Kidney (tissue), 22 donors: Measurements from ENCODE around the gene OR8K1. TPM values are rescaled to one million over a fixed set of nuclear protein-coding genes. Genes with fewer than 3 reads are reported as not detected.

Experiments
- DNase-seq, 5 donors: peaks; one replicate each; pipeline ENCODE4 v3.0.0-alpha.2; 2013 to 2020
- FAIRE-seq: peaks from 2 replicates; lab custom pipeline; 2012; peaks lifted over from hg19 to GRCh38; lab: Jason Lieb, UNC
- H3K27ac ChIP-seq, 2 donors: one replicate each; pipeline ENCODE4 v1.7.0; 2013; ENCODE audit warnings: low read depth in 2 of 2, low read length in 2 of 2, inconsistent platforms in 1 of 2
- H3K27me3 ChIP-seq: one replicate; pipeline ENCODE4 v1.7.1; 2013; ENCODE audit warnings: low read length, inconsistent platforms; ENCODE audit not compliant: control insufficient read depth, insufficient read depth
- H3K36me3 ChIP-seq, 3 donors: one replicate each; pipeline versions ENCODE4 v1.7.0 to v1.7.1; 2013; ENCODE audit warnings: low read length in 3 of 3, control low read depth in 1 of 3, inconsistent platforms in 1 of 3; ENCODE audit not compliant: insufficient read depth in 3 of 3, control insufficient read depth in 2 of 3
- H3K4me1 ChIP-seq, 3 donors: one replicate each; pipeline versions ENCODE4 v1.7.0 to v1.7.1; 2013; ENCODE audit warnings: low read length in 3 of 3, inconsistent platforms in 1 of 3, low read depth in 1 of 3; ENCODE audit not compliant: control insufficient read depth in 2 of 3, insufficient read depth in 2 of 3
- H3K4me3 ChIP-seq, 3 donors: one replicate each; pipeline versions ENCODE4 v1.7.0 to v1.8.1; 2013; ENCODE audit warnings: low read length in 3 of 3, control low read depth in 1 of 3, inconsistent platforms in 1 of 3
- H3K9ac ChIP-seq, 3 donors: one replicate each; pipeline versions ENCODE4 v1.7.0 to v1.7.1; 2013; ENCODE audit warnings: low read length in 3 of 3, control low read depth in 1 of 3, inconsistent platforms in 1 of 3
- H3K9me3 ChIP-seq, 3 donors: one replicate each; pipeline versions ENCODE4 v1.7.0 to v1.7.1; 2013; ENCODE audit warnings: low read length in 3 of 3, control low read depth in 1 of 3, inconsistent platforms in 1 of 3; ENCODE audit not compliant: control insufficient read depth in 2 of 3, insufficient read depth in 1 of 3
- intact Hi-C: fragments of 100-400 bp; cut with DNase I; formaldehyde crosslinking; loops from one replicate; pipeline ENCODE4 v1.11.1; 2022
- long read RNA-seq, 10 donors: library from polyadenylated mRNA in 1 of 10; unstranded in 1 of 10; transcript quantifications; one replicate each; pipeline ENCODE4 v2.0.0 and lab custom pipeline, GENCODE V29; 2021 to 2026
- polyA plus RNA-seq: library from polyadenylated mRNA; stranded (reverse); fragments of 350-450 nt; fragmentation: Illumina TruSeq; extraction: RNeasy Lipid Tissue Mini Kit (QIAGEN cat#74804); gene quantifications from one replicate; pipeline ENCODE4 v1.2.3, GENCODE V29; 2014; ENCODE audit warnings: low read depth, low replicate concordance; ENCODE audit not compliant: insufficient read depth
- total RNA-seq: library from RNA; stranded (reverse); fragmentation: NEBNext Ultra II Directional; extraction: Animal tissue kit (Norgen Biotek cat#: 25700); gene quantifications from one replicate; pipeline ENCODE4 v1.2.1, GENCODE V29; 2021
- TF ChIP-seq, protein P1 (sequence below): IDR thresholded peaks from 3 replicates; pipeline ENCODE4 v1.5.1; 2012; ENCODE audit warnings: mild to moderate bottlenecking, moderate library complexity, borderline replicate concordance; ENCODE audit not compliant: insufficient read depth; ENCODE audit errors: extremely low read depth
- donor health status: control.
- donor health status: control.
- donor health status: control.
- donor health status: control.
- donor health status: control.
- donor health status: DM: yes; HTN: yes; CAD: no.
- donor health status: Normal renal cell carcinoma (clear cell type).

The OR8K1 gene
- not detected for total RNA-seq
- not detected for polyA plus RNA-seq
- long read RNA-seq, donor 1 = 0 reads
- long read RNA-seq, donor 2 = 0 reads
- long read RNA-seq, donor 3 = 0 reads
- long read RNA-seq, donor 4 = 0 reads
- long read RNA-seq, donor 5 = 0 reads
- long read RNA-seq, donor 6 = 0 reads
- long read RNA-seq, donor 7 = 0 reads
- long read RNA-seq, donor 8 = 0 reads
- long read RNA-seq, donor 9 = 0 reads
- long read RNA-seq, donor 10 = 0 reads

DNA sequence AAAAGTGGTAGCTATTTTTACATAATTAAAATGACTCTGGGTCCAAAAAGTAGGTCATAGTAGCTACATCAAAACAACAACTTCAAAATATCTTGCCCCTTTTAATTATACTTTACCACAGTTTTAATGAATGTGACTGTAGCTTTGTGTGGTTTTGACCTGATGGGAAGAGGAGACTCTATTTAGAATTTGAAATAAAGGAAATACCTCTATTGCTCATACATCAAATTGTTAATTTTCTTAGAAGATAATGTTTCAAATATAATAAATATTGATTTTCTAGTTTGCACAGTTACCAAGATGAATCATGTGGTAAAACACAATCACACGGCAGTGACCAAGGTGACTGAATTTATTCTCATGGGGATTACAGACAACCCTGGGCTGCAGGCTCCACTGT is at the start of gene OR8K1:
TSS of gene OR8K1 (plus strand) at position 301 of the 400 bp plus-strand sequence. CDS start at position 301, 0 bp downstream.
- Histone ChIP-seq H3K9me3 (no peaks in the 10 kb centered on the region), H3K9ac (no peak within 1 kb of the TSS), H3K27me3 (no peaks in the 10 kb centered on the region), H3K27ac (no peak within 1 kb of the TSS), H3K4me3 (no peak within 1 kb of the TSS), H3K4me1 (no peaks in the 10 kb centered on the region), H3K36me3 (no peaks in the 10 kb centered on the region)
- no peak for DNase-seq
- FAIRE-seq = peak; percentile 17
- TF ChIP-seq, protein P1, sequence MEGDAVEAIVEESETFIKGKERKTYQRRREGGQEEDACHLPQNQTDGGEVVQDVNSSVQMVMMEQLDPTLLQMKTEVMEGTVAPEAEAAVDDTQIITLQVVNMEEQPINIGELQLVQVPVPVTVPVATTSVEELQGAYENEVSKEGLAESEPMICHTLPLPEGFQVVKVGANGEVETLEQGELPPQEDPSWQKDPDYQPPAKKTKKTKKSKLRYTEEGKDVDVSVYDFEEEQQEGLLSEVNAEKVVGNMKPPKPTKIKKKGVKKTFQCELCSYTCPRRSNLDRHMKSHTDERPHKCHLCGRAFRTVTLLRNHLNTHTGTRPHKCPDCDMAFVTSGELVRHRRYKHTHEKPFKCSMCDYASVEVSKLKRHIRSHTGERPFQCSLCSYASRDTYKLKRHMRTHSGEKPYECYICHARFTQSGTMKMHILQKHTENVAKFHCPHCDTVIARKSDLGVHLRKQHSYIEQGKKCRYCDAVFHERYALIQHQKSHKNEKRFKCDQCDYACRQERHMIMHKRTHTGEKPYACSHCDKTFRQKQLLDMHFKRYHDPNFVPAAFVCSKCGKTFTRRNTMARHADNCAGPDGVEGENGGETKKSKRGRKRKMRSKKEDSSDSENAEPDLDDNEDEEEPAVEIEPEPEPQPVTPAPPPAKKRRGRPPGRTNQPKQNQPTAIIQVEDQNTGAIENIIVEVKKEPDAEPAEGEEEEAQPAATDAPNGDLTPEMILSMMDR = no peak
- intact Hi-C loops = no loop called here

DNA sequence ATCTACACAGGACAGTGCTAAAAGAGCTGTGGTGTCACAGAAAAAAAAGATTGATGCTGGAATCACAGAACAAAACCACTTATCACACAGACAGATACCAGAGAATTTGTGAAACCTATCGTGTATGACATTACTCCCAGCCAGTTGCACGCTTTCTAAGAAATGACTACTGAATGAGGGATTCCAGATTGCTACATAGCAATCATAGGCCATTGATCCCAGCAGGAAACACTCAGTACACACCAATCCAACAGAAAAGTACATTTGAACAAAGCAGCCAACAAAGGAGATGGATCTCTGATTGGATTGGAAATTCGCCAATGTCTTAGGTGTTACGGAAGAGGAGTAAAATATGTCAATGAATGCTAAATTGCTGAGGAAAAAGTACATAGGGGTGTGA is 48.9 kb upstream of the OR8K1 start:
- H3K4me3 ChIP-seq = no peak overlapping the region
- H3K9ac ChIP-seq = no peak overlapping the region
- no peaks in the 10 kb centered on the region for H3K4me1 ChIP-seq
- TF ChIP-seq, protein P1 = no peak
- H3K9me3 ChIP-seq = no peaks in the 10 kb centered on the region
- FAIRE-seq (no peak), DNase-seq (no peak)
- no peak overlapping the region for H3K27ac ChIP-seq
- no peaks in the 10 kb centered on the region for H3K27me3 ChIP-seq
- intact Hi-C loops = no loop called here
- no peaks in the 10 kb centered on the region for H3K36me3 ChIP-seq

DNA sequence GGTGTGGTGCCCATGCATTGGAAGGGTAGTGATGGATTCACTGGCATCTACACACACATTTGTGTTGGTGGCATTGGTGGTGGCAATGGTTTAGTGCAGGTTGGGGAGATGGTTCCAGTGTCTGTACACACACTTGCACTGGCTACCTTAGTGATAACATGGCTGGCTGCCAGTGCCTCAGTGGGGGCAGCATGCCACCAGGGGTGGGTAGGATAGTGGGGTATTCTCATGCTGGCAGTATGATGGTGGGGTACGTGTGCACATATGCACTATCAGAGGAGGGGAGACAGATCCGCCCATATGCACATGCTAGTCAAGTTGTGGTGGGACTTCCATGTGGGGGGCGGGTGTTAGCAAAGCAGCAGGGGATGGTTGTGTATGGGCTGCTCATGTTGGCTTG is 38.0 kb upstream of the OR8K1 start:
- no peaks in the 10 kb centered on the region for H3K27me3 ChIP-seq
- H3K9ac ChIP-seq = no peak overlapping the region
- H3K4me1 ChIP-seq = no peaks in the 10 kb centered on the region
- FAIRE-seq (no peak), DNase-seq (no peak)
- no peaks in the 10 kb centered on the region for H3K36me3 ChIP-seq
- no peak overlapping the region for H3K4me3 ChIP-seq
- H3K27ac ChIP-seq = no peak overlapping the region
- peaks cover 0 to 3% (median 0%) of the 10 kb centered on the region in 3 donors for H3K9me3 ChIP-seq
- intact Hi-C loops = no loop called here
- TF ChIP-seq, protein P1 = no peak
